SK-N-SH (cell line): ENCODE data around the gene SRPK1. TPM values are rescaled to one million over a fixed set of nuclear protein-coding genes. Genes with fewer than 3 reads are reported as not detected.

Experiments used
- CTCF ChIA-PET: fragments of 300-600, 350-600 bp; formaldehyde crosslinking; extraction: SDS; loops from one replicate; lab custom pipeline; 2021; lab: Yijun Ruan, JAX
- POLR2A ChIA-PET: fragments of 350-600 bp; sonication (Branson Sonifier 250); formaldehyde crosslinking; extraction: SDS; loops from one replicate; lab custom pipeline; 2020; ENCODE audit warnings: antibody characterized with exemption, inconsistent platforms; lab: Yijun Ruan, JAX
- DNase-seq: peaks from one replicate; pipeline ENCODE4 v3.0.0; 2012
- H2AFZ ChIP-seq: fragments of 200-600 bp; sonication (generic); 2 replicates; pipeline ENCODE4 v1.8.1; 2016; ENCODE audit warnings: antibody characterized with exemption, mild to moderate bottlenecking, low read depth
- H3F3A ChIP-seq: fragments of 200-600 bp; sonication (generic); replicated peaks from 2 replicates; pipeline ENCODE3; 2016; ENCODE audit warnings: antibody characterized with exemption, mild to moderate bottlenecking; ENCODE audit not compliant: insufficient read depth
- H3K27ac ChIP-seq, 2 experiments: fragments of 200-500 bp in 1 of 2; fragments of 200-600 bp in 1 of 2; sonication (Bioruptor generic) in 1 of 2; sonication (generic), shearing (Covaris generic) in 1 of 2; 2 replicates each; pipeline versions ENCODE4 v1.5.1 to v1.6.1; 2014 to 2016; ENCODE audit warnings: low read depth in 2 of 2, inconsistent platforms in 1 of 2, low read length in 1 of 2, mild to moderate bottlenecking in 1 of 2, mixed read lengths in 1 of 2
- H3K27me3 ChIP-seq: fragments of 200-600 bp; sonication (generic), shearing (Covaris generic); 2 replicates; pipeline ENCODE4 v1.6.1; 2016; ENCODE audit warnings: mixed run types; ENCODE audit not compliant: insufficient read depth
- H3K36me3 ChIP-seq, 2 experiments: fragments of 200-500 bp in 1 of 2; fragments of 200-600 bp in 1 of 2; sonication (Bioruptor generic) in 1 of 2; sonication (generic) in 1 of 2; replicated peaks in 1 of 2; 2 replicates each; pipeline versions ENCODE3 to v1.5.1; 2014 to 2016; ENCODE audit warnings: low read length in 1 of 2, mild to moderate bottlenecking in 1 of 2; ENCODE audit not compliant: insufficient read depth in 2 of 2, control insufficient read depth in 1 of 2
- H3K4me1 ChIP-seq, 2 experiments: fragments of 200-500 bp in 1 of 2; fragments of 200-600 bp in 1 of 2; sonication (Bioruptor generic) in 1 of 2; sonication (generic), shearing (Covaris generic) in 1 of 2; 2 replicates each; pipeline versions ENCODE4 v1.5.1 to v1.6.1; 2014 to 2016; ENCODE audit warnings: low read depth in 1 of 2, low read length in 1 of 2, mixed run types in 1 of 2; ENCODE audit not compliant: insufficient read depth in 2 of 2, control insufficient read depth in 1 of 2
- H3K4me2 ChIP-seq: fragments of 200-600 bp; sonication (generic), shearing (Covaris generic); 2 replicates; pipeline ENCODE4 v1.6.1; 2017; ENCODE audit warnings: mixed run types
- H3K4me3 ChIP-seq, 2 experiments: fragments of 200-500 bp in 1 of 2; fragments of 200-600 bp in 1 of 2; sonication (Bioruptor generic) in 1 of 2; sonication (generic), shearing (Covaris generic) in 1 of 2; 2 replicates each; pipeline versions ENCODE4 v1.5.1 to v1.8.1; 2014 to 2016; ENCODE audit warnings: low read depth in 2 of 2, inconsistent platforms in 1 of 2, low read length in 1 of 2, mild to moderate bottlenecking in 1 of 2, mixed read lengths in 1 of 2, moderate library complexity in 1 of 2
- H3K79me2 ChIP-seq: fragments of 200-600 bp; sonication (generic); 2 replicates; pipeline ENCODE4 v1.8.1; 2017; ENCODE audit warnings: mild to moderate bottlenecking; ENCODE audit not compliant: insufficient read depth
- H3K9ac ChIP-seq: fragments of 200-600 bp; sonication (generic); 2 replicates; pipeline ENCODE4 v1.6.1; 2017; ENCODE audit warnings: mixed run types
- H3K9me2 ChIP-seq: fragments of 200-600 bp; sonication (generic); 2 replicates; pipeline ENCODE4 v1.6.1; 2017; ENCODE audit warnings: mixed run types
- H3K9me3 ChIP-seq: fragments of 200-600 bp; sonication (generic); 2 replicates; pipeline ENCODE4 v1.6.1; 2017; ENCODE audit warnings: mixed run types, mild to moderate bottlenecking, moderate library complexity
- H4K20me1 ChIP-seq: fragments of 200-600 bp; sonication (generic); 2 replicates; pipeline ENCODE4 v1.6.1; 2017; ENCODE audit warnings: mild to moderate bottlenecking, mixed run types; ENCODE audit not compliant: insufficient read depth
- ELF1 ChIP-seq: IDR thresholded peaks from 2 replicates; pipeline ENCODE4 v1.4.0; 2012
- EZH2phosphoT487 ChIP-seq: fragments of 200-600 bp; sonication (generic); IDR thresholded peaks from 2 replicates; pipeline ENCODE4 v1.6.1; 2017; ENCODE audit warnings: low read depth, mixed run types, mild to moderate bottlenecking, antibody characterized with exemption, moderate library complexity, borderline replicate concordance
- FOXJ3 ChIP-seq: sonication (generic); formaldehyde crosslinking; IDR thresholded peaks from 2 replicates; pipeline ENCODE4 v1.5.1; 2020; ENCODE audit warnings: mild to moderate bottlenecking, missing genetic modification reagents
- FOXM1 ChIP-seq: IDR thresholded peaks from 2 replicates; pipeline ENCODE4 v1.4.0; 2012; ENCODE audit warnings: low read depth, mild to moderate bottlenecking
- GABPA ChIP-seq: IDR thresholded peaks from 2 replicates; pipeline ENCODE4 v1.4.0; 2012; ENCODE audit warnings: low read depth, mild to moderate bottlenecking
- GATA2 ChIP-seq: sonication (generic); formaldehyde crosslinking; IDR thresholded peaks from 2 replicates; pipeline ENCODE4 v1.5.0; 2020; ENCODE audit warnings: mild to moderate bottlenecking, missing genetic modification reagents
- IRF3 ChIP-seq: fragments of 150-350 bp; IDR thresholded peaks from 2 replicates; pipeline ENCODE4 v1.6.1; 2016; ENCODE audit warnings: mild to moderate bottlenecking, low read depth, low read length
- MAX ChIP-seq: IDR thresholded peaks from 2 replicates; pipeline ENCODE4 v1.4.0; 2012; ENCODE audit warnings: low read depth
- POLR2AphosphoS5 ChIP-seq: IDR thresholded peaks from 2 replicates; pipeline ENCODE4 v1.6.1; 2012; ENCODE audit warnings: low read depth, low read length
- RAD21 ChIP-seq: IDR thresholded peaks from 2 replicates; pipeline ENCODE4 v1.6.1; 2012; ENCODE audit warnings: mild to moderate bottlenecking, low read length
- YY1 ChIP-seq: IDR thresholded peaks from 2 replicates; pipeline ENCODE4 v1.4.0; 2012; ENCODE audit warnings: low read depth, mild to moderate bottlenecking
- WGBS: methylation state at CpG from one replicate; pipeline ENCODE4 v1.1.6; 2017; ENCODE audit warnings: low lambda C conversion rate; 5-methylcytosine and 5-hydroxymethylcytosine counted together
- polyA plus RNA-seq, 3 experiments: library from polyadenylated mRNA; depleted of rRNA; stranded (reverse); fragments of >200 nt; gene quantifications; 2 replicates each; pipeline ENCODE4 v1.2.3, GENCODE V29; 2012
- TF ChIP-seq, protein P1 (sequence below): fragments of 200-600 bp; sonication (generic); IDR thresholded peaks from 2 replicates; pipeline ENCODE4 v1.6.1; 2017; ENCODE audit warnings: antibody characterized with exemption, mild to moderate bottlenecking, moderate library complexity
- TF ChIP-seq, protein P2 (sequence below): IDR thresholded peaks from 2 replicates; pipeline ENCODE4 v1.4.0; 2012; ENCODE audit warnings: low read depth, borderline replicate concordance
- TF ChIP-seq, protein P3 (sequence below): IDR thresholded peaks from 2 replicates; pipeline ENCODE4 v1.4.0; 2012; ENCODE audit warnings: low read depth, borderline replicate concordance
- TF ChIP-seq, protein P4 (sequence below): fragments of 150-350 bp; IDR thresholded peaks from 2 replicates; pipeline ENCODE4 v1.6.1; 2017; ENCODE audit warnings: antibody characterized with exemption, low read length, low read depth, borderline replicate concordance

The SRPK1 gene
- polyA plus RNA-seq, 1 of the 3 experiments (the other 2 are of a cell fraction): 10.6 TPM

DNA sequence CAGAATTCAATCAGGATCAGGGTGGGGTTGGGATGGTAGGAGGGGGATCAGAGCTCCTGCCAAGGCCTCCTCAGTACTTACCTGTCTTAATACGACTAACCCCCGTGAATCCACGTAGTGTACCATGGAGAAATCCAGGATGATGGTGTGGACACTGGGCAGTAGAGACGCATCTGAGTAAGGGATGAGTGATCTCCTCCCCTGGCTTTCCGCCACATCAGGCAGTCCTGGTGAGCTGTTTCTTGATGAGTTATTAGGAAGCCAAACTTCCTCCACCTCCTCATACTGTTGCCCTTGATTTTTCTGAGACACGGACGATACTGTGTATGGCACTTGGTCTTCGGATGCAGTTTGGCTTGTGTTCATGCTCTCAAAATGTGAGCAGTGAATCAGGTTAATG is 34.2 kb upstream of the SRPK1 start:
- Histone ChIP-seq H3K36me3 (no peaks in the 10 kb centered on the region), H3K9ac (no peak overlapping the region), H3F3A (no peaks in the 10 kb centered on the region), H3K9me3 (no peaks in the 10 kb centered on the region), H3K27ac (no peak overlapping the region), H3K27me3 (peaks cover 8% of the 10 kb centered on the region; the same call in 1 of the 2 replicates), H3K4me1 (no peaks in the 10 kb centered on the region), H3K4me3 (no peak overlapping the region), H3K4me2 (no peak overlapping the region), H3K79me2 (no peaks in the 10 kb centered on the region), H2AFZ (no peak overlapping the region), H3K9me2 (no peaks in the 10 kb centered on the region), H4K20me1 (no peaks in the 10 kb centered on the region)
- ChIA-PET CTCF (interaction anchor here (0.6 to 1.1 kb wide), 3 partner anchors 25 to 575 kb away, joined by 3 read pairs; no protein-coding TSS in a partner anchor), POLR2A (no interaction called here)
- 77% methylated on average over 8 of the region's 8 CpGs for WGBS
- no peak for TF ChIP-seq YY1
- TF ChIP-seq FOXM1: no peak
- TF ChIP-seq MAX: no peak
- TF ChIP-seq ELF1: no peak
- TF ChIP-seq, protein P1, sequence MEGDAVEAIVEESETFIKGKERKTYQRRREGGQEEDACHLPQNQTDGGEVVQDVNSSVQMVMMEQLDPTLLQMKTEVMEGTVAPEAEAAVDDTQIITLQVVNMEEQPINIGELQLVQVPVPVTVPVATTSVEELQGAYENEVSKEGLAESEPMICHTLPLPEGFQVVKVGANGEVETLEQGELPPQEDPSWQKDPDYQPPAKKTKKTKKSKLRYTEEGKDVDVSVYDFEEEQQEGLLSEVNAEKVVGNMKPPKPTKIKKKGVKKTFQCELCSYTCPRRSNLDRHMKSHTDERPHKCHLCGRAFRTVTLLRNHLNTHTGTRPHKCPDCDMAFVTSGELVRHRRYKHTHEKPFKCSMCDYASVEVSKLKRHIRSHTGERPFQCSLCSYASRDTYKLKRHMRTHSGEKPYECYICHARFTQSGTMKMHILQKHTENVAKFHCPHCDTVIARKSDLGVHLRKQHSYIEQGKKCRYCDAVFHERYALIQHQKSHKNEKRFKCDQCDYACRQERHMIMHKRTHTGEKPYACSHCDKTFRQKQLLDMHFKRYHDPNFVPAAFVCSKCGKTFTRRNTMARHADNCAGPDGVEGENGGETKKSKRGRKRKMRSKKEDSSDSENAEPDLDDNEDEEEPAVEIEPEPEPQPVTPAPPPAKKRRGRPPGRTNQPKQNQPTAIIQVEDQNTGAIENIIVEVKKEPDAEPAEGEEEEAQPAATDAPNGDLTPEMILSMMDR: no peak
- TF ChIP-seq, protein P2, sequence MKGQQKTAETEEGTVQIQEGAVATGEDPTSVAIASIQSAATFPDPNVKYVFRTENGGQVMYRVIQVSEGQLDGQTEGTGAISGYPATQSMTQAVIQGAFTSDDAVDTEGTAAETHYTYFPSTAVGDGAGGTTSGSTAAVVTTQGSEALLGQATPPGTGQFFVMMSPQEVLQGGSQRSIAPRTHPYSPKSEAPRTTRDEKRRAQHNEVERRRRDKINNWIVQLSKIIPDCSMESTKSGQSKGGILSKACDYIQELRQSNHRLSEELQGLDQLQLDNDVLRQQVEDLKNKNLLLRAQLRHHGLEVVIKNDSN: no peak
- no peak for TF ChIP-seq FOXJ3 (CRISPR knock-in tag)
- TF ChIP-seq GATA2 (CRISPR knock-in tag): no peak
- no peak for TF ChIP-seq IRF3
- TF ChIP-seq, protein P3, sequence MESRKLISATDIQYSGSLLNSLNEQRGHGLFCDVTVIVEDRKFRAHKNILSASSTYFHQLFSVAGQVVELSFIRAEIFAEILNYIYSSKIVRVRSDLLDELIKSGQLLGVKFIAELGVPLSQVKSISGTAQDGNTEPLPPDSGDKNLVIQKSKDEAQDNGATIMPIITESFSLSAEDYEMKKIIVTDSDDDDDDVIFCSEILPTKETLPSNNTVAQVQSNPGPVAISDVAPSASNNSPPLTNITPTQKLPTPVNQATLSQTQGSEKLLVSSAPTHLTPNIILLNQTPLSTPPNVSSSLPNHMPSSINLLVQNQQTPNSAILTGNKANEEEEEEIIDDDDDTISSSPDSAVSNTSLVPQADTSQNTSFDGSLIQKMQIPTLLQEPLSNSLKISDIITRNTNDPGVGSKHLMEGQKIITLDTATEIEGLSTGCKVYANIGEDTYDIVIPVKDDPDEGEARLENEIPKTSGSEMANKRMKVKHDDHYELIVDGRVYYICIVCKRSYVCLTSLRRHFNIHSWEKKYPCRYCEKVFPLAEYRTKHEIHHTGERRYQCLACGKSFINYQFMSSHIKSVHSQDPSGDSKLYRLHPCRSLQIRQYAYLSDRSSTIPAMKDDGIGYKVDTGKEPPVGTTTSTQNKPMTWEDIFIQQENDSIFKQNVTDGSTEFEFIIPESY: no peak
- TF ChIP-seq, protein P4, sequence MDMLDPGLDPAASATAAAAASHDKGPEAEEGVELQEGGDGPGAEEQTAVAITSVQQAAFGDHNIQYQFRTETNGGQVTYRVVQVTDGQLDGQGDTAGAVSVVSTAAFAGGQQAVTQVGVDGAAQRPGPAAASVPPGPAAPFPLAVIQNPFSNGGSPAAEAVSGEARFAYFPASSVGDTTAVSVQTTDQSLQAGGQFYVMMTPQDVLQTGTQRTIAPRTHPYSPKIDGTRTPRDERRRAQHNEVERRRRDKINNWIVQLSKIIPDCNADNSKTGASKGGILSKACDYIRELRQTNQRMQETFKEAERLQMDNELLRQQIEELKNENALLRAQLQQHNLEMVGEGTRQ: no peak
- TF ChIP-seq GABPA: no peak
- TF ChIP-seq EZH2phosphoT487: no peak
- TF ChIP-seq POLR2AphosphoS5: no peak
- no peak for TF ChIP-seq RAD21
- no peak for DNase-seq
